Hepatocyte (in vitro differentiated cells): ENCODE results near the gene SYTL1.

Experiments used
- CTCF ChIP-seq: fragments of 200-600 bp; sonication (generic); IDR thresholded peaks from 2 replicates; pipeline ENCODE4 v1.5.1; 2016; ENCODE audit warnings: antibody characterized with exemption, mild to moderate bottlenecking; ENCODE audit not compliant: poor library complexity
- EZH2phosphoT487 ChIP-seq: fragments of 200-600 bp; sonication (generic); IDR thresholded peaks from one replicate; pipeline ENCODE4 v1.6.1; 2018; ENCODE audit warnings: antibody characterized with exemption, mild to moderate bottlenecking, low read depth, moderate library complexity; ENCODE audit not compliant: unreplicated experiment, severe bottlenecking

- TF ChIP-seq CTCF (no peak), EZH2phosphoT487 (no peak)
Measured at GRCh38 chr1:27343639-27344025, 1.8 kb downstream of the SYTL1 start.
